D721Med (cell line): ENCODE results near the gene LY6G5C.

Experiments
- DNase-seq: peaks from one replicate; pipeline ENCODE4 v3.0.0; 2011; ENCODE audit warnings: low spot score; ENCODE audit not compliant: insufficient read length
- FAIRE-seq: peaks from 2 replicates; lab custom pipeline; 2011; peaks lifted over from hg19 to GRCh38; lab: Jason Lieb, UNC
- TF ChIP-seq, protein P1 (sequence below): IDR thresholded peaks from 2 replicates; pipeline ENCODE4 v1.5.1; 2012; ENCODE audit warnings: mild to moderate bottlenecking, control low read depth; ENCODE audit not compliant: insufficient read depth; ENCODE audit errors: missing control alignments

The LY6G5C gene

DNA sequence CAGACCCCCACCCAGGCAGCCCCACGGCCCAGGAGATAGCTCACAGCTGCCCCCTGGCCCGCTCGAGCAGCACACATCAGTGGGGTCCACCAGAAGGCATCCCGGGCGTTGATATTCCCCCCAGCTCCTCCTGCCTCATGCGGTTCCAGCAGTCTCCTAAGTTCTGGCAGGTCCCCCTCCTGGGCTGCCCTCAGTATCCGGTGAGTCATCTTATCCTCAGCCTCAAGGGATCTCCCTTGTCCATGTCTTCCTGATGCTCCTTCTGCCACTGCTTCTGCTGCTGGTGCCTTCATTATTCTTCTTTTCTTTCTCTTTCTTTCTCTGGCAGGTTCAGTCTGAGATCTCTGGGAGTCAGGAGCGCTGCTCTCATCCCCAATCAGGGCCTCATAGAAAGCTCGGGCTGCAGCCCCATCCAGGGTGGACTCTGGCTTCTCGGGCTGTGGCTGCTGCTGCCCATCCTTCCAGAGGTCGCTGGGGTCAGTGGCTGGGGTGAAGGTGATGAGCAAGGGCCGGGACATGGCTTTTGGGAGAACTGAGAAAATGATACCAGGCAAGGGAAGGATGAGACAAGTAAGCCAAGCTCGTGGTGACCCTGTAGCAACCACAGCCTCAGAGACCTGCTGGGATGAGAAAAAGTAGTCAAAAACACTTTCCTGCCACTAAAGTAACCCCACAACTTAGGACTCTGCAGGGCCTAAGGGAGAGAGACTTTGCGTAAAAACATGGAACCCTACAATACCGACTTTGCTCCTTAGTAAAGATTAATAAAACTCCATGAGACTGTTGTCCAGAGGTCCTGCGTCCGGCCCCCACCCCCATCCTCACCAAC lies 16.7 kb downstream of the LY6G5C start:
- DNase-seq (no peak), FAIRE-seq (no peak)
- TF ChIP-seq, protein P1, sequence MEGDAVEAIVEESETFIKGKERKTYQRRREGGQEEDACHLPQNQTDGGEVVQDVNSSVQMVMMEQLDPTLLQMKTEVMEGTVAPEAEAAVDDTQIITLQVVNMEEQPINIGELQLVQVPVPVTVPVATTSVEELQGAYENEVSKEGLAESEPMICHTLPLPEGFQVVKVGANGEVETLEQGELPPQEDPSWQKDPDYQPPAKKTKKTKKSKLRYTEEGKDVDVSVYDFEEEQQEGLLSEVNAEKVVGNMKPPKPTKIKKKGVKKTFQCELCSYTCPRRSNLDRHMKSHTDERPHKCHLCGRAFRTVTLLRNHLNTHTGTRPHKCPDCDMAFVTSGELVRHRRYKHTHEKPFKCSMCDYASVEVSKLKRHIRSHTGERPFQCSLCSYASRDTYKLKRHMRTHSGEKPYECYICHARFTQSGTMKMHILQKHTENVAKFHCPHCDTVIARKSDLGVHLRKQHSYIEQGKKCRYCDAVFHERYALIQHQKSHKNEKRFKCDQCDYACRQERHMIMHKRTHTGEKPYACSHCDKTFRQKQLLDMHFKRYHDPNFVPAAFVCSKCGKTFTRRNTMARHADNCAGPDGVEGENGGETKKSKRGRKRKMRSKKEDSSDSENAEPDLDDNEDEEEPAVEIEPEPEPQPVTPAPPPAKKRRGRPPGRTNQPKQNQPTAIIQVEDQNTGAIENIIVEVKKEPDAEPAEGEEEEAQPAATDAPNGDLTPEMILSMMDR, result no peak

DNA sequence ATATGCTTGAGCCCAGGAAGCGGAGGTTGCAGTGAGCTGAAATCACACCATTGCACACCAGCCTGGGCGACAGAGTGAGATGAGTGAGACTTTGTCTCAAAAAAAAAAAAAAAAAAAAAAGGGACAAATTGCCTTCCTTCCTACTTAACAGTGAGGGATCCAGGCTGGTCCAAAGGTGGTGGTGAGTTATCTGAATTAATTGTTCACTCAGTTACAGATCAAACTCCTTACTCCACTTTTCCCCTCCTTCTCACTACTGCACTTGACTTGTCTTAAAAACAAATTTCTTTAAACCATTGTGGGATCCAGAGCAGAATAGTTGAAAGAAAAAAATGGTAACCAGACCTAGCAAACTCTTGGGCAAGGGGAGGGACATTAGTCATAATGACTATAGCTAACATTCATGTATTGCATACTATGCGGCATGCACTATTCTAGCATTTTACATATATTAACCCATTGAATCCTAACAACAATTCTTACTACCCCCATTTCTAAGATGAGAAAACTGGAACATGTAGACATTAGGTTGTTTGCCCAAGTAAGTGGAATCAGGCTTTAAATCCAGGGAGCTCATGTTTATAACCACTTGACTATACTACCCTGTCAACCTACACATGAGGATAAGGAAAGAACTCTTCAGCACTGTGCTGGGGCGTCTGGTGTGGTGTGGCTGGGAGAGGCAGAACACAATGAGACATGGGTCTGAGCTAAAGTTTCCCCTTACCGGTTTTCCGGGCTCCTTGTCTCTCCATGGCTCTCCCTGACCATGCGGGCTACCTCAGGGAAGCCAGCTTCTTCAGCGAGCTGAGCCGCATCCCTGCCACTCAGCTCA lies 17.5 kb downstream of the LY6G5C start:
- no peak for FAIRE-seq
- no peak for DNase-seq
- TF ChIP-seq, protein P1, result no peak

DNA sequence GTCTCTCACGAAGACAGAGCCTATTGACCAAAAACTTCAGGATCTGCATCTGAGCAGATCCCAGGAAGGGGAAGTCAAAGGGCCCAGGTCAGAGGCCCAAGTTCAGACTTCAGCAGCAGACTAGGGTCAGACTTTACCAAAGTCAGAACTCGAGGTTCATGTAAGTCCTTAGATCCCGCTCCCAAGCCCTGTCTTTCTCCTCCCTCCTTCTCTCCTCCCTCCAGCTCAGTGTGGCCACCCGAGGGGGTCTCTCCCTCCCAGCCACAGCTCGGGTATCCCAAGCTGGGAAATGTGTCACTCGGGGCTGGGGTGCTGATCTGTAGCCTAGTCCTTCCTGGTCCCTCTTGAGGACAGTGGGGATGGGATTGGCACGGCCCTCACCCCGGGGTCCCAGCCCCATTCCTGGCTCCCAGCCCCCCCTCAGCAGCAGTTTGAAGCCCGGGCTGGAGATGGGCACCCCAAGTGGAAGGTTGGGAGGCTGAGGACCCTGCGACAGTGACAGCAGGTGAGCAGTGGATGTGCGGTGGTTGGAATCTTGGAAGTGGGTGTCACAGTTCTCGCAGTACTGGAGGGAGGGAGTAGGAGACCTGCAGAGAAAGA lies 18.6 kb downstream of the LY6G5C start:
- FAIRE-seq (no peak), DNase-seq (no peak)
- TF ChIP-seq, protein P1, result no peak

DNA sequence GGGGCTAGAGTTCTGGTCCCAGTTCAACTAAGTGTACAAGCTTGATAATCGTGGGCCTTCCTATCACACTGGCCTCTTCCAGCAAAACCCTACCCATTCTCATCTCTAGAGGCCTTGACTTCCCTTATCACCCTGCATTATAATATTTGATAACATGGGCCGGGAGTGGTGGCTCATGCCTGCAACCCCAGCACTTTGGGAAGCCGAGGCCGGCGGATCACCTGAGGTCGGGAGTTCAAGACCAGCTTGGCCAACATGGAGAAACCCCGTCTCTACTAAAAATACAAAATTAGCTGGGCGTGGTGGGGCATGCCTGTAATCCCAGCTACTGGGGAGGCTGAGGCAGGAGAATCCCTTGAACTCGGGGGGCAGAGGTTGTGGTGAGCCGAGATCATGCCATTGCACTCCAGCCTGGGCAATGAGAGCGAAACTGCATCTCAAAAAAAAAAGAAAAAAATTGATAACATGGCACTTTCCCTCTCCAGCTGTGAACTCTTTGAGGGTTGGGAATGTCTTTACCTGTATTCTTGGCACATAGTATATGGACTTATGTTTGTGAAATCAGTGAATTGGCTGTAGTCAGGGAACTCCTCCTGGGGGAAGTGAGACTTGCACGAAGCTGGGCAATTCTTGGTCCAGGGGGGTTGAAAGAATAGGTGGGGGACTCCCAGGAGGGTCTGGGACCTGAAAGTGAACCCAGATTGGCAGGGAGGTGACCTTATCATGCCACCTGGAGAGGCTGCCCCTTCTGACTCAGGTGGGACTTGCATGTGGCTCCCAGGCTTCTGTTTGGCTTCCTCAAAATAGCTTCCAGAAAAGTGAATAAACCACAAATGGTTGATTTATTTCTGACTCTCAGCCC lies 19.4 kb downstream of the LY6G5C start:
- DNase-seq (no peak), FAIRE-seq (no peak)
- TF ChIP-seq, protein P1, result no peak

DNA sequence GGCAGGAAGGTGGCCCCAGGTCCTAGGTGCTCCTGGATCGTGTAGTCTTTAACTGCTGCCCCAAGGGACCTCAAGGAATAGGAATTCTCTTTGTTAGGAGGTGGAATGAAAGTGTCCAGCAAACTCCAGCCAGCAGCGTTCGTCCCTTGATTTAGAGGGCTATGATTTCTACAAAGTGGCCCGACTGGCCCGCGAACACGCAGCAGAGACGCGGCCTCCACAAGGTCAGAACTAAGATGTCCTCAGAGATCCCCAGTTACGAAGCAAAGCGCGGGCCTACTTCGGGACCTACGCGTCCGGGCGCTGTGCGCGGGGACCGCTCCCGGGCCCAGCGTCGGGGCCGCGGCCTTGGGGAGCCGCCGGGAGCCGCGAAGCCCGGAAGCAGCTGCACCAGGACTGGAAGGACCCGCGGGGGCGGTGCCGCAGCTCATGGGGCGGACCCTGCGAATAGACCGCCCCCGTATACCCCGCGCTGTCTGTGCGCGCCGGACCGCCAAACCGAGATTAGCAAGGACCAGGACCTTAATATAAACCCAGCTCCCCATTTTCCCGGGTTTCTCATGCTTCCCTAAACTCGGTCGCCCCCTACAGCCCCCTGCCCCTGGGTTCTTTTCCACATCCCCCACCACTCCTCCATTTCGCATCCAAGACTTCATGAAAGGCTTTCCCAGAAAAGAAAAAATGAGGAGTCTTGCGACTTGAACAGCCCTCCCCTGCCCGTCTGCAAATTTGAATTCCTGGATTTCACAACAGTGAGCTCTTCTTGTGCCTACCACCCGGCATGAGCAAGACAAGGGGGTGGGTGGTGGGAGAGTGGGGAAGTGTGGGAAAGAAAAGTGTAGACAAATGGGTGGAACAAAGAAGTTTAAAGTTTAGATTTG lies 20.2 kb downstream of the LY6G5C start, which contains the start of gene C6orf47:
Gene C6orf47, minus strand, starts transcription at position 398 of the 881 bp plus-strand sequence. CDS start 831 bp downstream, outside the sequence.
- TF ChIP-seq, protein P1, result no peak
- DNase-seq (peak; percentile 86), FAIRE-seq (no peak)
